ENCODE measurements around the gene LRRC4C.

LRRC4C gene

GRCh38 chr11:40166892-40167291 lies 1292.6 kb downstream of the LRRC4C start:
- TF ChIP-seq ZFX (IDR thresholded peaks at IDR 0.05; ENCODE audit: borderline replicate concordance) (no peak), CTCF (IDR thresholded peaks at IDR 0.05) (no peak)
- H3K27ac ChIP-seq: no peak overlapping the region

- H3K27ac ChIP-seq: no peak overlapping the region
- TF ChIP-seq CTCF (IDR thresholded peaks at IDR 0.05): no peak
- TF ChIP-seq ZFX (IDR thresholded peaks at IDR 0.05; ENCODE audit: borderline replicate concordance): no peak
These were observed 1296.3 kb downstream of the LRRC4C start for GRCh38 chr11:40162901-40163883.

DNA sequence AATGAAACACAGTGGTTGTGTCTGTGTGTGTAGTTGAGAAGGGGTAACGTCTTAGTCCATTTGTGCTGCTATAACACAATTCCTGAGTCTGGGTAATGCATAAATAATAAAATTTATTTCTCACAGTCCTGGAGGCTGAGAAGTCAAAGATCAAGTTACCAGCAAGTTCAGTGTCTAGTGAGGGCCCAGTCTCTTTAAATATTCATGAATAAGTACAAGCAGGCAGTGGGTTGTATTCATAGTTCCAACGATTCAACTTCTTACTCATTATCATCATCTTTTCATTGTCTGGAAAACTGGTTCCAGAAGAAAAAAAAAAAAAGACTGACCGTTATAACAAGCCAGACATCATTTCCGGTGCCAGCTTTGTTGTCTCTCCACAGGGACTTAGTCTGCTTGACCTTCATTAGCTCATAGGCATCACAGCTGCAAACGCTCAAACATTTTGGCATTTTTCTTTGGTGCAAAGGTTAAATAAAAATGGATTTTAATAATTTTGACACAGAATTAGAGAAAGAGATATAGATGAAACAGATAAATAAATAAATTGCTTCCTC lies 1297.5 kb downstream of the LRRC4C start:
- no peak overlapping the region for H3K27ac ChIP-seq
- TF ChIP-seq ZFX (IDR thresholded peaks at IDR 0.05; ENCODE audit: borderline replicate concordance) (no peak), CTCF (IDR thresholded peaks at IDR 0.05) (no peak)

- no peak overlapping the region for H3K27ac ChIP-seq
- TF ChIP-seq ZFX (IDR thresholded peaks at IDR 0.05; ENCODE audit: borderline replicate concordance) (no peak), CTCF (IDR thresholded peaks at IDR 0.05) (no peak)
These were observed 1299.0 kb downstream of the LRRC4C start for GRCh38 chr11:40160418-40160817.

DNA sequence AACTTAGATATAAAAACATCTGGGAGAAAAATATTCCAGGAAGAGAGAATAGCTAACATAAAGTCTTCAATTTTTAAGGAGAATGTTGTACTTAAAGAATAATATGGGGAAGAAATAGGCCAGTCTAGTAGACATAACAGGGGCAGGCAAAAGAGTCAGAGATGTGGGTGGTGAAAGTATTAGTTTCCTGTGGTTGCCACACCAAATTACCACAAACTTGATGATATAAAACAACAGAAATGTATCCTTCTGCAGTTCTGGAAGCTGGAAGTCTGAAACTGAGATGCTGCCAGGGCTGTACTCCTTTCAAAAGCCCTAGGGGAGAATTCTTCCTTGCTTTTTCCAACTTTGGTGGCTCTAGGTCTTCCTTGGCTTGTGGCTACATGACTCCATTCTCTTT lies 1309.7 kb downstream of the LRRC4C start:
- TF ChIP-seq ZFX (IDR thresholded peaks at IDR 0.05; ENCODE audit: borderline replicate concordance): no peak
- no peak for TF ChIP-seq CTCF (IDR thresholded peaks at IDR 0.05)
- no peak overlapping the region for H3K27ac ChIP-seq

- H3K27ac ChIP-seq: no peak overlapping the region
- TF ChIP-seq CTCF (IDR thresholded peaks at IDR 0.05) (no peak), ZFX (IDR thresholded peaks at IDR 0.05; ENCODE audit: borderline replicate concordance) (no peak)
These were observed 1318.9 kb downstream of the LRRC4C start for GRCh38 chr11:40140560-40140959.

DNA sequence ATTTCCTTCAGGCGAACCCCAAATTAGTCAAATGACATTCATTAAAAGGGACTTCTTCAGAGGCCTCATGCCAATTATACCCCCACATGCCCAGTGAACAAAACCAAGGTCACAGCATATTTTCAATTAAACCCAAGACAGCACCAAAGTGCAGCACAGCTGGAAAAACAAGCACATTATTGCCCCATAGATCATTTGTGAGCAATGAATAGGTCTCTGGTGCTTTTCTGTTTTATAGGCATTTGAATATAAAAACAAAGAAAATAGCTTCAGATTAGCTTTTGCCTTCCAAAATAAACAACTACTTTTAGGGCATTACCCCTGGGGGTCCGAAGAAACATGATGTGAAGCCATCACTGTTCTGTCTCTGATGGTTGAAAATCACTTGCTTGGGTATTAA lies 1319.9 kb downstream of the LRRC4C start:
- H3K27ac ChIP-seq: no peak overlapping the region
- TF ChIP-seq CTCF (IDR thresholded peaks at IDR 0.05) (no peak), ZFX (IDR thresholded peaks at IDR 0.05; ENCODE audit: borderline replicate concordance) (no peak)

All from 22Rv1 (cell line).